ENCODE measurements around the gene NKTR.

GRCh38 chr3:42696356-42697288 lies 96.1 kb downstream of the NKTR start:
- TF ChIP-seq POLR2A (conservative IDR thresholded peaks at IDR 0.05) (no peak), CTCF (IDR thresholded peaks at IDR 0.05 in 2 of 3, conservative IDR thresholded peaks at IDR 0.05 in 1 of 3; ENCODE audit: insufficient read depth in 2 of 3, low read depth in 1 of 3, low read length in 3 of 3) (no peak), HSF4 (CRISPR knock-in tag; IDR thresholded peaks at IDR 0.05; ENCODE audit: borderline replicate concordance) (no peak), STAT5B (CRISPR knock-in tag; IDR thresholded peaks at IDR 0.05) (no peak), TGIF2 (CRISPR knock-in tag; IDR thresholded peaks at IDR 0.05) (no peak), CAMTA2 (CRISPR knock-in tag; conservative IDR thresholded peaks at IDR 0.05) (no peak), MAFK (IDR thresholded peaks at IDR 0.05; ENCODE audit: low read length) (no peak), ZBTB33 (CRISPR knock-in tag; IDR thresholded peaks at IDR 0.05) (no peak), CHD1 (IDR thresholded peaks at IDR 0.05; ENCODE audit: low read length) (no peak), KHSRP (IDR thresholded peaks at IDR 0.05) (no peak), HINFP (tag; conservative IDR thresholded peaks at IDR 0.05; ENCODE audit: low read depth) (no peak)

Data from K562 (cell line).